ENCODE measurements around the gene ALOXE3.
A peak's percentile ranks its signal among the peaks of the same experiment; 100 is the strongest.
"Not testable (repeated sequence)": the region's sequence is repeated elsewhere in the genome, so short reads cannot be mapped to it uniquely, and the experiment has no call there.

The ALOXE3 gene

GRCh38 chr17:8091033-8091687 is 27.2 kb downstream of the ALOXE3 start:
- no peak for DNase-seq (ENCODE audit: low spot score)

- no peak for DNase-seq (ENCODE audit: low spot score)
These were observed 28.6 kb downstream of the ALOXE3 start for GRCh38 chr17:8089728-8090127.

- no peak for DNase-seq (ENCODE audit: low spot score)
These were observed 30.4 kb downstream of the ALOXE3 start for GRCh38 chr17:8087952-8088230.

GRCh38 chr17:8087075-8087951 is 31.0 kb downstream of the ALOXE3 start, which contains the start of gene ALOX12B:
ALOX12B (minus strand) TSS chr17:8087716; CDS start chr17:8087442, 274 bp downstream.
- no peak for DNase-seq (ENCODE audit: low spot score)

- no peak for DNase-seq (ENCODE audit: low spot score)
These were observed 34.1 kb downstream of the ALOXE3 start for GRCh38 chr17:8084250-8084649.

- DNase-seq (ENCODE audit: low spot score), result no peak
These were observed 36.0 kb downstream of the ALOXE3 start for GRCh38 chr17:8082292-8082691.

- no peak for DNase-seq (ENCODE audit: low spot score)
These were observed 36.4 kb downstream of the ALOXE3 start for GRCh38 chr17:8081876-8082275.

GRCh38 chr17:8080799-8081219 is 37.5 kb downstream of the ALOXE3 start:
- DNase-seq (ENCODE audit: low spot score), result no peak

- DNase-seq (ENCODE audit: low spot score), result no peak
These were observed 38.0 kb downstream of the ALOXE3 start for GRCh38 chr17:8080208-8080798.

GRCh38 chr17:8079291-8080207 is 38.8 kb downstream of the ALOXE3 start:
- peak; percentile 92 for DNase-seq (ENCODE audit: low spot score)

- DNase-seq (ENCODE audit: low spot score), result not testable (repeated sequence)
These were observed 40.4 kb downstream of the ALOXE3 start for GRCh38 chr17:8077939-8078338.

- DNase-seq (ENCODE audit: low spot score), result no peak
These were observed 41.6 kb downstream of the ALOXE3 start for GRCh38 chr17:8076502-8077266.

GRCh38 chr17:8075574-8076342 is 42.6 kb downstream of the ALOXE3 start:
- no peak for DNase-seq (ENCODE audit: low spot score)

GRCh38 chr17:8075081-8075480 is 43.2 kb downstream of the ALOXE3 start:
- no peak for DNase-seq (ENCODE audit: low spot score)

GRCh38 chr17:8074554-8074953 is 43.8 kb downstream of the ALOXE3 start:
- DNase-seq (ENCODE audit: low spot score), result no peak

GRCh38 chr17:8073627-8074484 is 44.5 kb downstream of the ALOXE3 start:
- peak; percentile 87 for DNase-seq (ENCODE audit: low spot score)

GRCh38 chr17:8072729-8073461 is 45.4 kb downstream of the ALOXE3 start:
- DNase-seq (ENCODE audit: low spot score), result peak; percentile 45

- DNase-seq (ENCODE audit: low spot score), result no peak
These were observed 46.0 kb downstream of the ALOXE3 start for GRCh38 chr17:8072341-8072728.

GRCh38 chr17:8071496-8071895 is 46.8 kb downstream of the ALOXE3 start:
- DNase-seq (ENCODE audit: low spot score), result no peak

All from AG20443 (cell line).